ENCODE data around the gene HIGD1C.
"Not testable (repeated sequence)": the region's sequence is repeated elsewhere in the genome, so short reads cannot be mapped to it uniquely, and the experiment has no call there.

The HIGD1C gene

DNA sequence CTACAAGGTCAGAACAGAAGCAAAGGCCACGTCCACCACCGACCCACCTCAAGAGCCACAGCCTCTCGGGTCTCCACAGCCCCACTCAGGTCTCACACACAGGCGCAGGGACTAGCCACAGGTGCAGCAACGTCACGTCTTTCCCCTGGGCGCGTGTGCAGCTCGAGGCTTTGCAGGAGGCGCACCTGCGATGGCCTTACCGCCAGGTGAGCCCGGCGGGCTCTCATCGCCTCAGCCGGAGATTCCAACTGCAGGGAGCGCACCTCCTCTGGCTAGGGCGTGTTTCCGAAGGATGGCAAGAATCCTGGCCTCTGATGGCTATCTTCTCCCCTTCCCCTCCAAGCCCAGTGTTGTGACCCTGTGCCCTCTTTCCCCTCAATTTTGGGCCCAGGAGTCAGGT, at the start of gene HIGD1C:
Gene HIGD1C, plus strand, starts transcription at position 35 of the 400 bp plus-strand sequence. CDS start 1,455 bp downstream, outside the sequence.
- DNase-seq (ENCODE audit: extremely low read depth in 1 of 2, low read depth in 1 of 2): no peak

DNA sequence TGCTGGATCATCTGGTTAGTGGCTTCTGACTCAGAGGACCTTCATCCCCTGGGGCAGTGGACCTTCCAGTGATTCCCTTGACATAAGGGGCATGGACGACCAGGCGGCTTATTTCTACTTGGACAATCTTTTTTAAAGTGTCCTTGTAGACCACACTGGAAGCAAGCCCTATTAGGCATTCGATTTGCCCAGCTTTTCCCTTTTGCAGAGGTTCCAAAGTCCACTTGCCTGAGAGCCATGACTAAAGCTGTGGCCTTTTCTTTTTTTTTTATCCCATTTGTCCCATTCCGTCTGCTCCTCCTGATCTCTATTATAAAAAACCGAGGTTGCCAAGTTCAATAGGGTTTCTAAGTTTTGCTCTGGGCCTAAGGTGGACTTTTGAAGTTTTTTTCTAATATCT, 43.9 kb upstream of the HIGD1C start:
- not testable (repeated sequence) for DNase-seq (ENCODE audit: extremely low read depth in 1 of 2, low read depth in 1 of 2)

DNA sequence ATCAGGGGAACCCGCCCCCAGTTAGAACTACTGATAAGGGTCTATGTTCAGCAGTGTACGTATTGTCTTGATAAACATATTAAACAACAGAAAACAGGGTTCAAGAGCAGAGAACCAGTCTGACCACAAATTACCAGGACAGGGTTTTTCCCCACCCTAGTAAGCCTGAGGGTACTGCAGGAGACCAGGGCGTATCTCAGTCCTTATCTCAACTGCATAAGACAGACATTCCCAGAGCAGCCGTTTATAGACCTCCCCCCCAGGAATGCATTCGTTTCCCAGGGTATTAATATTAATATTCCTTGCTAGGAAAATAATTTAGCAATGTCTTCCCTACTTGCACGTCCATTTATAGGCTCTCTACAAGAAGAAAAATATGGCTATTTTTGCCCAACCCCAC, 40.0 kb upstream of the HIGD1C start:
- DNase-seq (ENCODE audit: extremely low read depth in 1 of 2, low read depth in 1 of 2): not testable (repeated sequence)

DNA sequence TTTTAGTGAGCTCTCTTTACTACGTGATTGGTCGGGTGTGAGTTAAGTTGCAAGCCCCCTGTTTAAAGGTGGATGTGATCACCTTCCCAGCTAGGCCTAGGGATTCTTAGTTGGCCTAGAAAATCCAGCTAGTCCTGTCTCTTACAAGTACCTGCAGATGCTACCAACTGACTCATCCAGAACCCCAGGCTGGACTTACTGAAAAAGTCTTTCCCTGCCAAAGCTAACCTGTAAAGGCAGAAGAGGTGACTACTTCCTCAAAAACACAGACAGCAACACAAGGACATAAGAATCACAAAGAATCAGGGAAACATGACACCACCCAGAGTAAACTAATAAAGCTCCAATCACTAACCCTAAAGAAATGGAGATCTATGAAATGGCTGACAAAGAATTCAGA, 39.1 kb upstream of the HIGD1C start:
- no peak for DNase-seq (ENCODE audit: extremely low read depth in 1 of 2, low read depth in 1 of 2)

DNA sequence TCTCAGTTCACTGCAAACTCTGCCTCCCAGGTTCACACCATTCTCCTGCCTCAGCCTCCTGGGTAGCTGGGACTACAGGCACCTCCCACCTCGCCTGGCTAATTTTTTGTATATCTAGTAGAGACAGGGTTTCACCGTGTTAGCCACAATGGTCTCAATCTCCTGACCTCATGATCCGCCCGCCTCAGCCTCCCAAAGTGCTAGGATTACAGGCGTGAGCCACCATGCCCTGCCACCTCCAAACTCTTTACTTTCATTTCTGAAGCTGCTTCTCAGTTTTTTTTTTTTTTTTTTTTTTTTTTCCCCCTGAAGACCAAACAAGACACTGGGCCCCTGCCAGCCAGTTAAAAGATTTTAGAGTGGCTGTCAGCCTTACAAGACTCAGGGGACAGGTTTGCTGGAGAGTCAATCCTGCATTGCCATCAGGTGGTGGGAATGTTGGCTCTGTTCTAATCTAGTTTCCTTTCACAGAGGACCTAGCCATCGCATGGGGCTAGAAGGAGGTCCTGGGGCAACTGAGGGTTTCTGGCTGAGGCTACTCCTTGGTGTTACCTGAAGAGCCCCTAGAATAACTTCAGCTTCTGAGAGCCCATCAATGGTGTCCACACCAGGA, 37.4 kb upstream of the HIGD1C start:
- no peak for DNase-seq (ENCODE audit: extremely low read depth in 1 of 2, low read depth in 1 of 2)

DNA sequence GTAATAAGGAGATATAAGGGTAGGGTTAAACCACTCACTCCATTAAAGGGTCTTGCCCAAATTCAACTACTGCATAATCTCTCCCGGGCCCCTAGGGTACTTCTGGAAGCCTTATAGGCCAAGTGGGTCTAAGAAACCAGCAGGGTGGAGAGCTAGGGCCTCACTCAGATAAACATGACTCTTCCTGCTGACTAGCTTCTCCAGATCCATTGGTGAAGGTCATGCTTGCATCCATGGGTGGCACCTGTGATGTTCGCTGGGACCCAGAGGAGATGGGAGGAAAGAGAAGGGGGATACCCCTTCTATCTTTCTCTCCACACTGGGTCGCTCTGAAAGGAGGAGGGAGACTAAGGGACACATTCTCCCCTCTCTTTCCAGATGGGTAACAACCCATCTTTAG, 36.1 kb upstream of the HIGD1C start:
- DNase-seq (ENCODE audit: extremely low read depth in 1 of 2, low read depth in 1 of 2): no peak

DNA sequence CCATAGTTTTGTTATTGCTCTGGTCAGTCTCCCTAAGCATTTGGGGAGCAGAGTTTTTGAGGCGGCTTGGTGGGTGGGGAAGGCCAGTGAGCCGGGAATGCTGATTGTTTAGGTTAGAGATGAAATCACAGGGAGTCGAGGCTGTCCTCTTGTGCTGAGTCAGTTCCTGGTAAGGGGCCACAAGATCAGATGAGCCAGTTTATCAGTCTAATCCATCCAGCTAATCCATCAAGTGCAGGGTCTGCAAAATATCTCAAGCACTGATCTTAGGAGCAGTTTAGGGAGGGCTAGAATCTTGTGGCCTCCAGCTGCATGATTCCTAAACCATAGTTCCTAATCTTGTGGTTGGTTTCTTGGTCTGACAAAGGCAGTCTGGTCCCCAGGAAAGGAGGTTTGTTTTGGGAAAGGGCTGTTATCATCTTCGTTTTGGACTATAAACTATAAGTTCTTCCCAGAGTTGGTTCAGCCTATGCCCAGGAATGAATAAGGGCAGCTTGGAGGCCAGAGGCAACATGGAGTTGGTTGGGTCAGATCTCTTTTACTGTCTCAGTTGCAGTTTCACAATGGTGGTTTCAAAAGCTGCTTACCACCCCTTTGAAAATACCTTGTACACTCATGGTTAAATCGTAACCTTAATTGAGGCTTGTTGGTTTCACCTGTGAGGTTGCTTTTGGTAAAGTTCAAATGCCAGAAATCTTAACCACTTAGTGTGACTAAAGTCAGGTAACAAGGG, 33.6 kb upstream of the HIGD1C start:
- no peak for DNase-seq (ENCODE audit: extremely low read depth in 1 of 2, low read depth in 1 of 2)

DNA sequence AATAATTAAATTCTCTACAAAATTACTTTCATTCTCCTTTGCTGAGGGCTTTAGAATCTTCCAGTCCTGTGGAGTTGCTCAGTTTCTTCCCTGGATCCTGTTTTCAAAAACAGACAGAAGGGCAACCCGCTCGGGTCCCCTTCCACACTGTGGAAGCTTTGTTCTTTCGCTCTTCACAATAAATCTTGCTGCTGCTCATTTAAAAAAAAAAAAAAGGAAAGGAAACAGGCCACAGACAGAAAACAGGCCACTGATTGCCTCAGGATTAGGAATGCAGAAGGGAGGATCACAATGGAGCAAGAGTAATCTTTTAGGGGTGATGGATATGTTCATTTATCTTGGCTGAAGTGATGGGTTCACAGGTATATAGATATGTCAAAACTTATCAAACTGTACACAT, 29.5 kb upstream of the HIGD1C start:
- no peak for DNase-seq (ENCODE audit: extremely low read depth in 1 of 2, low read depth in 1 of 2)

DNA sequence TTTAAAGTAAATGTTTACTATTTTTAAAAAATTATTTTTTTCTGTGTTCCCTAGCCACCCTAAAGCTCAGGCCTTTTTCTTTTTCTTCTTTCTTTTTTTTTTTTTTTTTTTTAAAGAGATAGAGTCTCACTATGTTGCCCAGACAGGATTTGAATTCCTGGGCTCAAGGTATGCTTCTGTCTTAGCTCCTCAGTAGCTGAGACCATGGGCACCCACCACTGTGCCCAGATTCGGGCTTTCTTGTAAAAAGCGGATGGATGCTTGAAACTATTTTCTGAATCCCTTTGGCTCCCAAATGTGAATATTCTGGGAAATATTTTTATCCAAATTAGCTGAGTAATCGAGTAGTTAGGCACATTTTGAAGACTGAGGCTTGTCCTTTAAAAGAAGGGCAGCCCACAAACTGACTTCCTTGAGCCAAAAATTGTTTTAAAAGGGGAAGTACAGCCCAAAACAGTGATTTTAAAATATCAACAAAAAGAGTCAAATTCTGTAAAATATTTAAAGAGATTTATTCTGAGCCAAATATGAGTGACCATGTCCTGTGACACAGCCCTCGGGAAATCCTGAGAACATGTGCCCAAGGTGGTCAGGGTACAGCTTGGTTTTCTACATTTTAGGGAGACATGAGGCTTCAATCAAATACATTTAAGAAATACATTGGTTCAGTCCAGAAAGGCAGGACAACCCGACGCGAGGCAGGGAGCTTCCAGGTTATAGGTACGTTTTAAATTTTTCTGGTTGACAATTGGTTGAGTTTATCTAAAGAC, 28.8 kb upstream of the HIGD1C start:
- no peak for DNase-seq (ENCODE audit: extremely low read depth in 1 of 2, low read depth in 1 of 2)

DNA sequence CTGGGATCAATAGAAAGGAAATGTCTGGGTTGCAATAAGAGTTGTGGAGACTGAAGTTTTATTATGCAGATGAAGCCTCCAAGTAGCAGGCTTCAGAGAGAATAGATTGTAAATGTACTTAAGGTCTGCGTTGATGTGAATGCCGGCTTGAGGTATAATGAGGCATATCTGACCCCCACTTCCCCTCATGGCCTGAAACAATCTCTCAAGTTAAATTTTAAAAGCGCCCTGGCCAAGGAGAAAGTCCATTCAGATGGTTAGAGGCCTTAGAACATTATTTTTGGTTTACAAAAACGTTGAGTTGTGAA, 28.3 kb upstream of the HIGD1C start:
- DNase-seq (ENCODE audit: extremely low read depth in 1 of 2, low read depth in 1 of 2): no peak

DNA sequence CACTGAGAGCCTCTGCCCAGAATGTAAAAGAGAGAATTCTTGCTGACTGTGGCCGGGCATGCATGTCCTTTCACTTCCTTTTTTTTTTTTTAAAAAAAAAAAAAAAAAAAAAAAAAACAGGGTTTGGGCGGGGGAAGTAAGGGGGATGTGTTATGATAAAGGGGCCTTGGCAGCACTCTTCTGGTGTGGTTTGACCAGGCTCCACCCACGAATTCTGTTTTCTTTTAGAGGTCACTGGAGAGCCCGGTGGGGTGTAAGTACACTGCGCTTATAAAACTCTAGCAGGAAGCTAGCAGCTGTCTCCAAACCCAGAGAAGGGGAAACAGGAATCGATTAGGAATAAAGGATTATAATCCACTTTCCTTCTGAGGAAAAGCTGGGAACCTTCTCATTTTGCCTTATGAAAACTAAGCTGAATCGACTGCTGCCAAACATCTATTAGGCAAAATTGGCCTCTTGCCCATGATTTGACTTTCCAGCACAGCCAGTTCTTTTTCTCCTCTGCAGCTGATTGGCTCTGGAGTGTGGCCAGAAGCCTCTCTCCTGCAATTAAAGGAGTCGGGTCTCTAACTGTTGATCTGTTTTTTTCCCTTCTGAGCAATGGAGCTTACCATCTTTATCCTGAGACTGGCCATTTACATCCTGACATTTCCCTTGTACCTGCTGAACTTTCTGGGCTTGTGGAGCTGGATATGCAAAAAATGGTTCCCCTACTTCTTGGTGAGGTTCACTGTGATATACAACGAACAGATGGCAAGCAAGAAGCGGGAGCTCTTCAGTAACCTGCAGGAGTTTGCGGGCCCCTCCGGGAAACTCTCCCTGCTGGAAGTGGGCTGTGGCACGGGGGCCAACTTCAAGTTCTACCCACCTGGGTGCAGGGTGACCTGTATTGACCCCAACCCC, 27.7 kb upstream of the HIGD1C start:
- no peak for DNase-seq (ENCODE audit: extremely low read depth in 1 of 2, low read depth in 1 of 2)

DNA sequence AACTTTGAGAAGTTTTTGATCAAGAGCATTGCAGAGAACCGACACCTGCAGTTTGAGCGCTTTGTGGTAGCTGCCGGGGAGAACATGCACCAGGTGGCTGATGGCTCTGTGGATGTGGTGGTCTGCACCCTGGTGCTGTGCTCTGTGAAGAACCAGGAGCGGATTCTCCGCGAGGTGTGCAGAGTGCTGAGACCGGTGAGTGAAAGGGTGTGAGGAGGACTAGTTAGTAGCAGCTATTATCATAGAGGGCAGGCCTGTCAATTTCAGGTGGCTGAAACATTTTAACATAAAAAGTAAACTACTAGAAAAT, 27.0 kb upstream of the HIGD1C start:
- no peak for DNase-seq (ENCODE audit: extremely low read depth in 1 of 2, low read depth in 1 of 2)

DNA sequence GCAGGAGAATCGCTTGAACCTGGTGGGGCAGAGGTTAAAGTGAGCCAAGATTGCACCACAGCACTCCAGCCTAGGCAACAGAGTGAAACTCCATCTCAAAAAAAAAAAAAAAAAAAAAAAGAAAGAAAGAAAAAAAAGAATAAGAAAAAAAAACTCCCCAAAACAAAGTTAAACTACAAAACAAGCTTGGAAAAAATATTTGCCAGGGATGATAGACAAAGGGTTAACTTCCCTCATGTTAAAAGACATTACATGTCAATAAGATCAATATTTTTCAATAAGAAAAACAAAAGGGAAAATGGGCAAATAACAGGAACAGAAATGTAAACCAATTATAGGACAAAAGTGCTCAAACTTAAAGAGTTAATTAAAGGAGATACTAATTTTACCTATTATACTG, 26.4 kb upstream of the HIGD1C start:
- no peak for DNase-seq (ENCODE audit: extremely low read depth in 1 of 2, low read depth in 1 of 2)

DNA sequence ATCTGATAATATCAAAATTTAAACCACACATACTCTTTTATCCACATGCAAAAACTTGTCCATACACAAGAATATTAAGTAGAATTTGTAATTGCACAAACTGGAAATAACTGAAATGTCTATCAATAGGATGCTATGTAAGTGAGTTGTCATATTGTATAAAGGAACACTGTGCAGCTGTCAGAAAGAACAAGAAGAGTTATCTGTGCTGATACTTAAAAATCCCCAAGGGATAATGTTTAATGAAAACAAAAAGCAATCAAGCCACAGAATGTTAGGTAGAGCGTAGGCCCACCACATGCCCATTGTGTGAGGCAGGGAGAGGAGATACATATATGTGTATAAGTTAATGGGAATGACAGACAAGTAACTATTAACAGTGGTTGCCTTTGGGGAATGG, 25.9 kb upstream of the HIGD1C start:
- no peak for DNase-seq (ENCODE audit: extremely low read depth in 1 of 2, low read depth in 1 of 2)

DNA sequence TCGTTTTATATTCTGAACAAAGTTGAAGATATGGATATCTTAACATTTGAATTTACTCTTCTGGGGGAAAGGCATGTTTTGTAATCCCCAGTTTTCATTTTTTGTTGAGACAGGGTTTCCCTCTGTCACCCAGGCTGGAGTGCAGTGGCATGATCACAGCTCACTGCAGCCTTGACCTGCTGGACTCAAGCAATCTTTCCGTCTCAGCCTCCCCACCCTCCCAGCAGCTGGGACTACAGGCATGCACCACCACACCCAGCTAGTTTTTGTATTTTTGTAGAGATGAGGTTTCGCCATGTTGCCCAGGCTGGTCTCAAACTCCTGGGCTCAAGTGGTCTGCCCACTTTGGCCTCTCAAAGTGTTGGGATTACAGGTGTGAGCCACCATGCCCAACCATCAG, 25.4 kb upstream of the HIGD1C start:
- not testable (repeated sequence) for DNase-seq (ENCODE audit: extremely low read depth in 1 of 2, low read depth in 1 of 2)

DNA sequence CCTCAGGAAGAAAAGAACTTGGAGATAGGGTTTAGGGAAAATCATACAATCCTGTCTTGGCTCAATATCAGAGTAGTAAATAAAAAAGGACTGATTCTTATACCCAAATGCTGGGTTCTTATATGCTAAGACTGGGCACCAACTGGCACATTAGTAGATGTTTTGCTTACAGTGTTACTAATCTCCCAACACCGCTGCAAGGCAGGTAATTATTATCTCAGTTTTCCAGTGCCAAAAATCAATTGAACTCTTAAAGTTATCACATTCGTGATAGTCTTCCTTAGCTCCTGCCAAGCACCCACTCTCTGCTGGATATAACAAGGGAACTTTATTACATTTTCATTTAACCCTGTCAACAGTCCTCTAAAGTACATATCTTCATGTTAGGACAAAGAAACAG, 25.0 kb upstream of the HIGD1C start:
- DNase-seq (ENCODE audit: extremely low read depth in 1 of 2, low read depth in 1 of 2): no peak

DNA sequence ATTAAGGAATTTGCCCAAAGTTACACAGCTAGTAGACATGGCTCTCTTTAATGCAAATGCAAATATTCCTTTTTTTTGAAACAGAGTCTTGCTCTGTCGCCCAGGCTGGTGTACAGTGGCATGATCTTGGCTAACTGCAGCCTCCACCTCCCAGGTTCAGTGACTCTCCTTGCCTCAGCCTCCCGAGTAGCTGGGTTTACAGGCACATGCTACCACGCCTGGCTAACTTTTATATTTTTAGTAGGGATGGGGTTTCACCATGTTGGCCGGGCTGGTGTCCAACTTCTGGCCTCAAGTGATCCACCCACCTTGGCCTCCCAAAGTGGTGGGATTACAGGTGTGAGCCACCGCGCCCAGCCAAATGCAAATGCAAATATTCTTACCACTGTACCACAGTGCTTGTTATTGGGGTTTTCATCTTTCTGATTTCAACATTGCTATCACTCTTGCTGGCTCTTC, 24.5 kb upstream of the HIGD1C start:
- DNase-seq (ENCODE audit: extremely low read depth in 1 of 2, low read depth in 1 of 2): no peak

DNA sequence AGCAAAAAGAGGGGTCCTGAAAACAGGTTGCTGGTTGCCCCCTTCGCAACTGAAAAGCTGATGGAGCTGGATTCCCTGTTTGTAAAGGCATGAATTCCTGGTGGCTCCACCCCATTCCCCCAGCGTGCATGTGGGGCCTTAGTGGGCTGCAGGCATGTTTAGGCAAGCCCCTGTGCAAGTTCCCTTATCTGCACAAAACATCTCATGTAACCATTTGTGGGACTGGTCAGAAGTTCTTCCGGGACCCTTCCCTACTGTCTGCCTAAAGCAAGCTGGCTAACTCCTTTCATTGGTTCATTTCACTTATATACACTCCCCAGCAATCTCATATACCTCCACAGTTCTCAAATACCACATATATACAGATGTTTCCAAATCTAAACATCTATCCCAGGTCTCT, 24.0 kb upstream of the HIGD1C start:
- DNase-seq (ENCODE audit: extremely low read depth in 1 of 2, low read depth in 1 of 2): no peak

DNA sequence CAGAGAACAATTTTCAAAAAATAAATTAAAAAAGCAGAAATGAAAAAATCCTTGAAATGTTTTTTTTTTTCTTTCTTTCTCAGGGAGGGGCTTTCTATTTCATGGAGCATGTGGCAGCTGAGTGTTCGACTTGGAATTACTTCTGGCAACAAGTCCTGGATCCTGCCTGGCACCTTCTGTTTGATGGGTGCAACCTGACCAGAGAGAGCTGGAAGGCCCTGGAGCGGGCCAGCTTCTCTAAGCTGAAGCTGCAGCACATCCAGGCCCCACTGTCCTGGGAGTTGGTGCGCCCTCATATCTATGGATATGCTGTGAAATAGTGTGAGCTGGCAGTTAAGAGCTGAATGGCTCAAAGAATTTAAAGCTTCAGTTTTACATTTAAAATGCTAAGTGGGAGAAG, 22.5 kb upstream of the HIGD1C start:
- no peak for DNase-seq (ENCODE audit: extremely low read depth in 1 of 2, low read depth in 1 of 2)

DNA sequence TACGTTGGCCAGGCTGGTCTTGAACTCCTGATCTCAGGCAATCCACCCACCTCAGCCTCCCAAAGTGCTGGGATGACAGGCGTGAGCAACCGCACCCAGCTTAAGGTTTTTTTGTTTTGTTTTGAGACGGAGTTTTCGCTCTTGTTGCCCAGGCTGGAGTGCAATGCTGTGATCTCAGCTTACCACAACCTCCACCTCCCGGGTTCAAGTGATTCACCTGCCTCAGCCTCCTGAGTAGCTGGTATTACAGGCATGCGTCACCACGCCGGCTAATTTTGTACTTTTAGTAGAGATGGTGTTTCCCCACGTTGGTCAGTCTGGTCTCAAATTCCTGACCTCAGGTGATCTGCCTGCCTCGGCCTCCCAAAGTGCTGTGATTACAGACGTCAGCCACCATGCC, 21.9 kb upstream of the HIGD1C start:
- not testable (repeated sequence) for DNase-seq (ENCODE audit: extremely low read depth in 1 of 2, low read depth in 1 of 2)

DNA sequence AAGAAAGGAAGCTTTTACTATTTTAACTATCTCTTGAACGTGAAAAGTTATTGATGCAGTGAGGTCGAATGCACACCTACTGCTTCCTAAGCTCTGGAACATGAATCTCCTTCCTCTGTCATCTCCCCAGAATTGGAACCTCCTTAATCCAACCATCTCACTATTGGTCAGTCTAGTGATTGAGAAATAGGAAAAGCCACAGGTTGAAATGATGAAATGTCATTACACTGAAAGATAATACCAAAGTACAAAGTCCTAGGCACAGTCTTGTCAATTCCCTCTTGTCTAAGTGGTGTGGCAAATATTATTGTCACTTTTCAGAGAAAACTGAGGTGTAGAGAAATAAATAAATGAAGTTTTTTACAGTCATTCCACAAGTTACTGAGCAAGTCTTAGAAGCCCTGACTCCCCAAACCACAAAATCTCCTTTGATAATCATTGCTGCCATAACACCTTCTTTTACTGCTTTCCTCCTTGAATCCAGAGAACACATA, 19.5 kb upstream of the HIGD1C start:
- DNase-seq (ENCODE audit: extremely low read depth in 1 of 2, low read depth in 1 of 2): no peak
